Activated CD8-positive, alpha-beta memory T cell treated with anti-CD3 and anti-CD28 coated beads for 36 hours (primary cell): ENCODE data around the gene RAB11FIP4. TPM values are rescaled to one million over a fixed set of nuclear protein-coding genes. Genes with fewer than 3 reads are reported as not detected.

ENCODE experiments used
- CTCF ChIA-PET: fragments of 350-600 bp; sonication (Branson Sonifier 250); formaldehyde crosslinking; loops from one replicate; lab custom pipeline; 2021; ENCODE audit warnings: antibody characterized with exemption; lab: Charles Lee
- POLR2A ChIA-PET: fragments of 350-600 bp; sonication (Branson Sonifier 250); formaldehyde crosslinking; loops from one replicate; lab custom pipeline; 2021; ENCODE audit warnings: antibody characterized with exemption; lab: Charles Lee
- total RNA-seq, 2 experiments: library from RNA; stranded (reverse); gene quantifications; one replicate each; pipeline ENCODE4 v1.2.3, GENCODE V29; 2021

The RAB11FIP4 gene
- total RNA-seq, 2 experiments from 2014 or later, result 14.8 to 17.8 TPM

DNA sequence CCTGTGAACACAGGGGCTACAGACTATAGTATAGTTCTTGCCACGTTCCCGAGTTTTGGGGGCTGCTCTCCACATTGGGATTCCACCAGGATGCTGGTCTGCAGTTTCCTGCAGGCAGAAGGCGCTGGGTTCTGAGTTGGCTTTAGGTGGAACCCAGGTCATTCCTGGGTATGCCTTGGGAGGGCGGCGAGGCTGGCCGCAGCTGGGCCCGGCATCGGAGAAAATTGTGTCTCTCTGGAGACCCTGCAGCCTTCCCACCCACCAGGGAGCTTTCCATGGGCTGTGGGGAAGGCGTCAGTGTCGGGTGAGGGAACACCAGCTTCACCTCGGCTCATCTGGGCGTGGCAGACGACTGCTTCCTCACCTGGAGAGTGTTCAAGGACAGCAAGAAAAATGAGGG, 183.6 kb downstream of the RAB11FIP4 start:
- ChIA-PET POLR2A (no interaction called here), CTCF (no interaction called here)

DNA sequence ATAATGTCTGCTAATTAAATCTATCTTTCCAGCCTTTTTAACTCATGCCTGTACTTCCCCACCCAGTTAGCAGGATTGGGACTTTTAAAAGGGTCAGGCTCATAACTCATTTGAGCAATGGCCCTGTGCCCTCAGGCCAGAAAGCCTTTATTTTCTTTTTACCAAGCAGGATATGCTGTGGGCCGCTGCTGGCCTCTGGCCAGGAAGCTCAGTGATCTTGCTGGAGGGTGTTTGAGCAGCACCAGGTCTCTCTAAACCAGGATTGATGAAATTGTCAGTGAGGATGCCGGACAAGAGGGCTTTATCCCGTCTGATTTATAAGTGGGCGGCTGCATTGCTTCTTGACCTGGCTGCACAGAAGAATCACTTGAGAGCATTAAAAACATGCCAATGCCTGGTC, 187.8 kb downstream of the RAB11FIP4 start:
- POLR2A ChIA-PET, result no interaction called here
- CTCF ChIA-PET, result no interaction called here

DNA sequence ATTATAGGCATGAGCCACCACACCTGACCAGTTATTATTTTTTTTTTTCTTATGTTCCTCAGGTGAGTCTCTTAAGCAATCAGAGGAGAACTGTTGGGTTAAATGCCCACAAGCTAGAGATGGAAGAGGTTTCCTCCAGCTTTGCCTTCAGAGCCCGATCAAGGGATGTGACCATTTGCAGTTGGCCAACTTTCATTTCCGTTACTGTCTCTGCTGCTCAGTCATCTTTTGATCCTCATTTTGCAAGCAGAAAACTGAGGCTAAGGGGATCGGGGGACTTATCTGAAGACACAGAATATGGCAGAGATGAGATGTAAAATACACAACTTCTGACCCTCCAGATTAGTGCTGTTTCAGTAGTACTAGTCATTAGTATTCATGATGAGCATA, 188.8 kb downstream of the RAB11FIP4 start:
- POLR2A ChIA-PET, result no interaction called here
- CTCF ChIA-PET, result no interaction called here

DNA sequence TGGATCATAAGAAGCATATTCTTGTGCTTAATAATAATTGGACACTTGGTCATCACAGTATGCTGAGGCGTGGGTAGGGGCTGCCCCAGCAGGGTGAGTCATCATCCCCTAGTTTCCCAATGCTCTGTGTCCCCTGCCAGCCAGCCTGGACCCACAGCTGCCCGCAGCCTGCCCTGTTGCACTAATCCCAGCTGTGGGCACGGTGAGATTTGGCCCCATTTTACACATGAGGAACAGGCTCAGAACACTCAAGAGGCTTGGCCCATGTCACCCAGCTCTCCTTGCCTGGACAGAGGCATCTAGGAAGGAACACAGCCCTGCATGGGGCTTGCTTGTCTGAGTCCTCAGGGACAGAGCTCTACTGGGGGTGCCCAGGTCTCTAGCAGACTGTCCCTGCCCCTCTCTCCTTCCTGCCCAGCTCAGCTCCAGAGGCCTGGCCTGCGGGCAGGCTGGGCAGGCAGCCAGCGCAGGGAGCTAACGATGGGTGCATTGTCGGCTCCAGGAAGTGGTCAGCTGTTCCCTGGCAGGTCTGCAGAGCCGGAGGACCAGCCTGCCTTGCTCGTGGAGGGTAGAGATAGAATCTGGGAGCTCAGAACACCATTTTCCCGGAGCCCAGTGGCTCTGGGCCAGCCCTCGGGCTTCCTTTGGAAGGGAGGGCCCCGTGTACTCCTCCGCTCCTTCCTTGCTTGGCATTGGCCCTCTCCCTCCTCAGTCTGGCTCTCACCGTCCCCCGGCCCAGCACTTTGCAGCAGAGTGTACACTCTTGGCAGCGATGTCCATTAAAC, 189.4 kb downstream of the RAB11FIP4 start:
- CTCF ChIA-PET, result no interaction called here
- POLR2A ChIA-PET, result no interaction called here

DNA sequence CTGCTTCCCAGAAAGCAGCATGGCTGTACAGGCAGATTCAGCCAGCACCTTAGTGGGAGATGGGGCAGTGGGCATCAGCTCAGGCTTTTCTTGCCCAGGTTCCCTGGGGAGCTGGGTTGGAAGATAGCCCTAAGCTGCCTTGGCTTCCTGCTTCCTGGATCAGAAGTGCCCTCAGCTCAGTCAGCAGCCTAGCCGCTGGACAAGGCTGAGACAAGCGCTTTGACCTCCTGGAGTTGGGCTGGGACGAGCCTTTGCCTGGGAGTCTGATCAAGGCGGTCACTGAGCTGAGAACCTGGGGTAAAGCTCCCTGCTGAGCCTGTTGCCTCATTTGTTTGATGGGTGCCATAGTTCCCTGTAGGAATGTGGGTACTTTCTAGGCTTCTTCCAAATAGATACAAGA, 190.0 kb downstream of the RAB11FIP4 start:
- CTCF ChIA-PET, result no interaction called here
- POLR2A ChIA-PET, result no interaction called here

DNA sequence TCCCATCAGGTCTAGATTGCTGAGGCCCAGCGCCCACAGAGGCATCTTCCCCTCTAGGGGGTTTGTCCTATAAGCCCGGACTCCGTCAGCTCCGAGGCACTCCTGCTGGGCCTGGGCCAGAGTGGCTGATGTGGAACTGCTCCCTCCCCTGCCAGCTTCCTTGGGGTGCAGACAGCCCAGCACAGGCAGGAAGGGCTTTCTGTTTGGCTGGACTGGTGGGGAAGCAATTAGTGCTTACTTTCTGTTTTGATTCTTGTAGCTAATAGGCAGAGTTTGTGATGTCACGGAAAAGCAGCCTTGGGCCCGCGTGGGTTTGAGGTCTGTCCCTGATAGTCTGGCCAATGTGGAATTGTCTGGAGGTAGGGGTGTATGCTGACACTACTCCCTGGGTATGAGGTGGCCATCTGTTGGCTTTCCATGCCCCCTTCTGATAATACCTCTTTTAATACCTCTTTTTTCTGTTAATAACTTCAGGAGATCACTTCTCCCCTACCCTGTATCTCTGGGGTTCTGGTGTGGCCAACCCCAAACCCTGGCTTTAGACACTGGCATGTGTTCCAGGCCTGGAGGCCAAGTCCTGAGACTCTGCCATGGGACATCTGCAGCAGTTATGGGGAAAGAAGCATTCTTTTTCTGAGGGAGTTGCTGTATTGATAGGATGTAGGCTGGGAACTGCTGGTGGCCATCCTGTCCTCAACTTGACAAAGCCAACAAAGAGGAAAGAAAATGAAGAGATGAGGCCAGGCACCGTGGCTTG, 190.9 kb downstream of the RAB11FIP4 start:
- CTCF ChIA-PET, result no interaction called here
- POLR2A ChIA-PET, result no interaction called here

DNA sequence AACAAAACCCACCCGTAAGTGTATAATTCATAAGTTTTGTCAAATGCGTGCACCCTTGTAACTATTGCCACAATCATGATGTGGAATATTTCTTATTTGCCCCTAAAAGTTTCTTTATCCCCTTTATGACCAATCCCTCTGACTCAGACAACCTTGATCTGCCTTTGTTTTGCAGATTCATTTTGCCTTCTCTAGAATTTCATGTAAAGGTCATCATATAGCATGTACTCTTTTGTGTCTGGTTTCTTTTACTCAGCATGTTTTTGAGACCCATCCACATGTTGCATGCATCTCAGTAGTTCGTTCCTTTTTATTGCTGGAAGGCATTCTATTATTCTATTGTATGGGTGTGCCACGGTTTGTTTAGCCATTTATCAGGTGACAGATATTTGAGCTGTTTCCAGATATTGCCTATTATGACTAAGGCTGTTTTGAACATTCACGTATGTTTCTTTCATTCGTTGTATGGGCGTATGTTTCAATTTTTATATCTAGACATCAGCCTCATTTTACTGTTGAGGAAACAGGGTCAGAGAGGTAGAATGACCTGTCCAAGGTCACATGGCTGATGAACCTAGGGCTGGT, 192.4 kb downstream of the RAB11FIP4 start:
- ChIA-PET CTCF (no interaction called here), POLR2A (no interaction called here)

DNA sequence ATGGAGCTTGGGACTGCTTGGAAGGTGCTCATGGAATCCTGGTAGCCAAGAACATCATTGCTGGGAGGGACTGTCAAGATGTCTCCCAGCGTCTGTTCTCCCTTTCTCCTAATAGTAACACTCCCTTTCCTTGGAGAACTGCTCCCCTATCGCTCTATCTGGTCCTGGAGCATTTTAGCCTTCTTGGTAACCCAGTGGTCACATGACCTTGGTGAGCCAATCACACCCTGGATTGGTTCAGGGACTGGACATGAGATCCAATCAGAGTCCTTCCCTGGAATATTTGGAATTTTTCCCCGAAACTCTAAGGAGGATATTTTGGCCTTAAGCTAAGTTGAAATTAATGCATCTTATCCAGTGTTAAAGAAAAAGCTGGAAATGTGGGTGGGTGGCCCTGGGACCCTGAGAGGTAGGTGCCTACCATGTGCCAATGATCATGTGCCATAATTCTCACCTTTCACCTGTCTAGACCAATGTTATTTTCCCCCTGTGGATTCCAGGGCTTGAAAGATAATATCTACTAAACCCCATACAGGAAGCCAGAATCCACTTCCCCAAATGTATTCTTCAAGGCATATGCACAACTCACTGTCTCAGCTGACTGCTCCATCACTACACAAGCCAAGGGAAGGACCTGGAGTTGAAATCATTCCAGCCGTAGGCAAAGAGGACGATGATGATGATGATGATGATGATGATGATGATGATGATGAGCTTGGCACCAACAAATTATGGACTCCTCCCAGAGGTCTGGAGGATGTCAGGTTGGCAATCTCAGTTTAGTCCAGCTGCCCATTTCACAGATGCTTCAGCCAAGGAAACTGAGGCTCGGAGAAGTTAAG, 193.2 kb downstream of the RAB11FIP4 start:
- CTCF ChIA-PET, result no interaction called here
- POLR2A ChIA-PET, result no interaction called here

DNA sequence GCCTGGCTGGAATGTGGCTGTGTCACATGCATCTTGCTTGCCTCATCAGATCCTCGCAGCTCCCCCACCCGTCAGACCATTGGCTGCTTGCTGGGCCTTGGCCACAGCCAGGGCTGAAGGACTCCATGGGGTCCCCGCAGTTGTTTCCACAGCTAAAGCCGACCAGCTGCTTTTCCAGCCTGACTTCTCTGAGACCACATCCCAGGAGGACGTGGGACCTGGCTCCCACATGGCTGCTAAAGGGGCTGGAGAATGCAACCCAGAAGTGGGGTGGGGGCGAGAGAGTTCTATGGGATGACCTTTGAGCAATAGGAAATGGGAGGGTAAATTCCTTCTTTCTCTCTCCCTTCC, 193.8 kb downstream of the RAB11FIP4 start:
- ChIA-PET CTCF (no interaction called here), POLR2A (no interaction called here)

DNA sequence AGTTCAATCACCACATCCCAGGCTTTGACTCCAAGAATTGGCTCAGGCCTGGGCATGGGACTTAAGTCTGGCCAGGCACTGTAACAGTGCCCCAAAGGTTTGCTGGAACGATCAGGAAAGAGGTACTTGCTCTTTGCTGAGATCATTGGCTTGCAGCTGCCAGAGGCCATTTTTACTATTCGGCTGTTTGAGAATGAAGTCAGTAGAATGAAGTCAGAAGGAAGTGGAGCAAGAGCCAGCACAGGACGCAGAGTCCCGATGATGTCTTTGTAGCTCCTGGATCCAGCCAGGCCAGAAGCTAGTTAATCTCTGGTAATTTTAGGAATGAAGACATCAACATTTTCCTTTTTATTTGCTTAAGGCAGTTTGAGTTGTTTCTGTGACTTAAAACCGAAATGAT, 195.5 kb downstream of the RAB11FIP4 start:
- ChIA-PET CTCF (no interaction called here), POLR2A (no interaction called here)

DNA sequence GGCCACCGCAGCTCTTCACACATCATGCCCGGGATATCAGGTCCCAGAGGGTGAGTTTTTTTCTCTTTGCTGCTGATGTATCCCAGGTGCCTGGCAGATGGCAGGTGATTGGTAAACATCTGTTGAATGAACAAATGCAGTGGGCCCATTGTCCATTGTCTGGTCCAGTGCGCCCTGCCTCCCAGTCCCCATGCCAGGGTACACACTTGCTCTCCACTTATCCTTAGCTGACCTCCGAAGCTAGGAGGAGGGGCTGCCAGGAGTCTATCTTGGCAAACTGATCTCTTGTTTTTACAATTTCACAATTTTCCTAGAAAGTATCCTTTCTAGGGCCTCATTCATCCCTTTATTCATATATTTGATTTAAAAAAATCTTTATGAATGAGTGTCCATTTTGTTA, 196.0 kb downstream of the RAB11FIP4 start:
- POLR2A ChIA-PET, result no interaction called here
- CTCF ChIA-PET, result no interaction called here

Other genes starting within 250 kb of the RAB11FIP4 start
- gene OMG, start 94.4 kb upstream of the RAB11FIP4 start, total RNA-seq, result under 1 TPM in 1 of 2 experiments, not detected in 1; 0.19 TPM
- gene EVI2B, start 77.6 kb upstream of the RAB11FIP4 start, total RNA-seq, result 10 to 100 TPM; 19.5 to 20.1 TPM
- 10 to 100 TPM; 37.7 to 38.5 TPM for gene EVI2A, start 70.1 kb upstream of the RAB11FIP4 start, total RNA-seq